GM12892 (cell line): ENCODE measurements around the gene PFN1.

Experiments
- DNase-seq: peaks from one replicate; pipeline ENCODE4 v3.0.0; 2011; ENCODE audit not compliant: insufficient read length
- FAIRE-seq: peaks from 2 replicates; lab custom pipeline; 2011; peaks lifted over from hg19 to GRCh38; lab: Jason Lieb, UNC
- POLR2A ChIP-seq: IDR thresholded peaks from 2 replicates; pipeline ENCODE4 v1.6.1; 2011; ENCODE audit warnings: low read depth, low read length, control low read depth
- POLR2AphosphoS5 ChIP-seq: IDR thresholded peaks from 2 replicates; pipeline ENCODE4 v1.6.1; 2011; ENCODE audit warnings: low read depth, low read length, control low read depth
- TAF1 ChIP-seq: IDR thresholded peaks from 2 replicates; pipeline ENCODE4 v1.6.1; 2011; ENCODE audit warnings: low read depth, mild to moderate bottlenecking, control low read depth, low read length, borderline replicate concordance

Gene PFN1

GRCh38 chr17:4896332-4897197 lies 51.8 kb downstream of the PFN1 start:
- FAIRE-seq (no peak), DNase-seq (peak; percentile 10)
- TF ChIP-seq POLR2A (no peak), POLR2AphosphoS5 (no peak), TAF1 (no peak)

DNA sequence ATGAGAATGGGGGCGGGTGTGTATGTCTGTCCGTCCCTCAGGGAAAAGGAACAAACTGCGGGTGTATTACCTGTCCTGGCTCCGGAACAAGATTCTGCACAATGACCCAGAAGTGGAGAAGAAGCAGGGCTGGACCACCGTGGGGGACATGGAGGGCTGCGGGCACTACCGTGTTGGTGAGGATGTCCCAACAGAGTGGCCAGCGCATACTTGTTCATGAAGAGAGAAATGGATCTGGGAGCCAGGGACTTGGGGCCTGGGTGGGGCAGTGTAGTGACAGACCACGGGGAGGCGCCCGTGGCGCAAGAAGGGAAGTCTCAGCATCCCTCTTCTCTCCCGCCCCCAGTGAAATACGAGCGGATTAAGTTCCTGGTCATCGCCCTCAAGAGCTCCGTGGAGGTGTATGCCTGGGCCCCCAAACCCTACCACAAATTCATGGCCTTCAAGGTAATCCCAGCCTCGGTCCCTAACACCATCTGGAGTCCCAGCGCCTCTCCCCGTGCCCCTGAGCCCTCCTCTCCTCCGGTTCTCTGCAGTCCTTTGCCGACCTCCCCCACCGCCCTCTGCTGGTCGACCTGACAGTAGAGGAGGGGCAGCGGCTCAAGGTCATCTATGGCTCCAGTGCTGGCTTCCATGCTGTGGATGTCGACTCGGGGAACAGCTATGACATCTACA lies 52.5 kb downstream of the PFN1 start:
- FAIRE-seq = no peak
- DNase-seq = peak; percentile 11
- no peak for TF ChIP-seq POLR2A
- TF ChIP-seq POLR2AphosphoS5 = no peak
- no peak for TF ChIP-seq TAF1
